ENCODE results near the gene THUMPD2.
"Not testable (repeated sequence)": the region's sequence is repeated elsewhere in the genome, so short reads cannot be mapped to it uniquely, and the experiment has no call there.

Gene THUMPD2

GRCh38 chr2:39743269-39743776 lies 35.7 kb downstream of the THUMPD2 start:
- DNase-seq = no peak

GRCh38 chr2:39741871-39742270 lies 37.2 kb downstream of the THUMPD2 start:
- DNase-seq = no peak

- DNase-seq = no peak
These were observed 39.7 kb downstream of the THUMPD2 start for GRCh38 chr2:39739386-39739785.

- no peak for DNase-seq
These were observed 40.1 kb downstream of the THUMPD2 start for GRCh38 chr2:39738936-39739335.

GRCh38 chr2:39737661-39738060 lies 41.4 kb downstream of the THUMPD2 start:
- no peak for DNase-seq

GRCh38 chr2:39736640-39737039 lies 42.4 kb downstream of the THUMPD2 start:
- no peak for DNase-seq

GRCh38 chr2:39735648-39736047 lies 43.4 kb downstream of the THUMPD2 start:
- no peak for DNase-seq

- no peak for DNase-seq
These were observed 44.6 kb downstream of the THUMPD2 start for GRCh38 chr2:39734445-39734844.

- no peak for DNase-seq
These were observed 45.9 kb downstream of the THUMPD2 start for GRCh38 chr2:39733070-39733674.

GRCh38 chr2:39732482-39732881 lies 46.6 kb downstream of the THUMPD2 start:
- DNase-seq = no peak

- DNase-seq = no peak
These were observed 47.5 kb downstream of the THUMPD2 start for GRCh38 chr2:39731546-39731945.

- no peak for DNase-seq
These were observed 48.3 kb downstream of the THUMPD2 start for GRCh38 chr2:39730685-39731302.

GRCh38 chr2:39730276-39730675 lies 48.8 kb downstream of the THUMPD2 start:
- no peak for DNase-seq

GRCh38 chr2:39728941-39729351 lies 50.1 kb downstream of the THUMPD2 start:
- DNase-seq = no peak

GRCh38 chr2:39728085-39728484 lies 51.0 kb downstream of the THUMPD2 start:
- DNase-seq = not testable (repeated sequence)

GRCh38 chr2:39725401-39725800 lies 53.7 kb downstream of the THUMPD2 start:
- no peak for DNase-seq

GRCh38 chr2:39724828-39725144 lies 54.3 kb downstream of the THUMPD2 start:
- no peak for DNase-seq

GRCh38 chr2:39723946-39724827 lies 54.9 kb downstream of the THUMPD2 start:
- DNase-seq = no peak

GRCh38 chr2:39723497-39723896 lies 55.6 kb downstream of the THUMPD2 start:
- DNase-seq = no peak

GRCh38 chr2:39720970-39721369 lies 58.1 kb downstream of the THUMPD2 start:
- DNase-seq = no peak

GRCh38 chr2:39719317-39719716 lies 59.7 kb downstream of the THUMPD2 start:
- no peak for DNase-seq

GRCh38 chr2:39718483-39718882 lies 60.6 kb downstream of the THUMPD2 start:
- DNase-seq = no peak

- no peak for DNase-seq
These were observed 62.0 kb downstream of the THUMPD2 start for GRCh38 chr2:39717067-39717466.

GRCh38 chr2:39715822-39716221 lies 63.2 kb downstream of the THUMPD2 start:
- DNase-seq = no peak
